Uterus (tissue), 2 donors: Measurements from ENCODE around the gene LMNTD1.

Source experiments
- POLR2A ChIP-seq, 2 donors: fragments of 450-650 bp; IDR thresholded peaks; one replicate each; pipeline ENCODE4 v1.6.1; 2016; ENCODE audit warnings: antibody characterized with exemption in 2 of 2, mild to moderate bottlenecking in 1 of 2, moderate library complexity in 1 of 2
- TF ChIP-seq, protein P1 (sequence below), 4 experiments: fragments of 200-600 bp in 2 of 4; fragments of 450-650 bp in 2 of 4; sonication (generic) in 2 of 4; IDR thresholded peaks; one replicate each; pipeline ENCODE4 v1.5.1; 2016 to 2019; ENCODE audit warnings: antibody characterized with exemption in 4 of 4, mild to moderate bottlenecking in 2 of 4, moderate library complexity in 1 of 4

GRCh38 chr12:25557830-25558436, 4.8 kb upstream of the LMNTD1 start:
- no peak for TF ChIP-seq POLR2A (IDR thresholded peaks at IDR 0.05)
- TF ChIP-seq, protein P1, sequence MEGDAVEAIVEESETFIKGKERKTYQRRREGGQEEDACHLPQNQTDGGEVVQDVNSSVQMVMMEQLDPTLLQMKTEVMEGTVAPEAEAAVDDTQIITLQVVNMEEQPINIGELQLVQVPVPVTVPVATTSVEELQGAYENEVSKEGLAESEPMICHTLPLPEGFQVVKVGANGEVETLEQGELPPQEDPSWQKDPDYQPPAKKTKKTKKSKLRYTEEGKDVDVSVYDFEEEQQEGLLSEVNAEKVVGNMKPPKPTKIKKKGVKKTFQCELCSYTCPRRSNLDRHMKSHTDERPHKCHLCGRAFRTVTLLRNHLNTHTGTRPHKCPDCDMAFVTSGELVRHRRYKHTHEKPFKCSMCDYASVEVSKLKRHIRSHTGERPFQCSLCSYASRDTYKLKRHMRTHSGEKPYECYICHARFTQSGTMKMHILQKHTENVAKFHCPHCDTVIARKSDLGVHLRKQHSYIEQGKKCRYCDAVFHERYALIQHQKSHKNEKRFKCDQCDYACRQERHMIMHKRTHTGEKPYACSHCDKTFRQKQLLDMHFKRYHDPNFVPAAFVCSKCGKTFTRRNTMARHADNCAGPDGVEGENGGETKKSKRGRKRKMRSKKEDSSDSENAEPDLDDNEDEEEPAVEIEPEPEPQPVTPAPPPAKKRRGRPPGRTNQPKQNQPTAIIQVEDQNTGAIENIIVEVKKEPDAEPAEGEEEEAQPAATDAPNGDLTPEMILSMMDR (IDR thresholded peaks at IDR 0.05): no peak
